A673 (cell line): ENCODE measurements around the gene TMEM184A. TPM values are rescaled to one million over a fixed set of nuclear protein-coding genes. Genes with fewer than 3 reads are reported as not detected.
A peak's percentile ranks its signal among the peaks of the same experiment; 100 is the strongest.

Experiments used
- BruUV-seq: library from RNA; stranded (reverse); fragments of 400-500 nt; replicated peaks from 2 replicates; lab custom pipeline; 2021; lab: Mats Ljungman, UMichigan
- CTCF ChIA-PET: fragments of 300-600 bp; sonication (Branson Sonifier 250); formaldehyde crosslinking; loops from one replicate; lab custom pipeline; 2022; ENCODE audit warnings: antibody characterized with exemption; lab: Charles Lee
- POLR2A ChIA-PET: fragments of 300-600 bp; sonication (Branson Sonifier 250); formaldehyde crosslinking; loops from one replicate; lab custom pipeline; 2022; ENCODE audit warnings: antibody characterized with exemption; ENCODE audit not compliant: low non-redundant PET; lab: Charles Lee
- DNase-seq: peaks from one replicate; pipeline ENCODE4 v3.0.0-alpha.2; 2015; ENCODE audit warnings: low spot score
- H3K27ac ChIP-seq: fragments of 200-600 bp; sonication (generic); 2 replicates; pipeline ENCODE4 v1.5.1; 2016; ENCODE audit warnings: mixed run types, low read depth, mild to moderate bottlenecking, mixed read lengths, antibody characterized with exemption, low read length; ENCODE audit not compliant: poor library complexity, severe bottlenecking
- H3K27me3 ChIP-seq: fragments of 200-600 bp; sonication (generic); replicated peaks from 2 replicates; pipeline ENCODE4 v1.6.1; 2017; ENCODE audit warnings: mixed run types, low read depth, mild to moderate bottlenecking, mixed read lengths, antibody characterized with exemption, low read length; ENCODE audit not compliant: insufficient read depth, poor library complexity
- H3K36me3 ChIP-seq: fragments of 200-600 bp; sonication (generic); 2 replicates; pipeline ENCODE4 v1.6.1; 2016; ENCODE audit warnings: mixed run types, mild to moderate bottlenecking, mixed read lengths, antibody characterized with exemption, low read length; ENCODE audit not compliant: insufficient read depth, poor library complexity, severe bottlenecking
- H3K4me1 ChIP-seq: fragments of 200-600 bp; sonication (generic); 2 replicates; pipeline ENCODE4 v1.6.1; 2017; ENCODE audit warnings: mixed run types, mild to moderate bottlenecking, mixed read lengths, antibody characterized with exemption, low read length; ENCODE audit not compliant: insufficient read depth, poor library complexity, severe bottlenecking
- H3K4me3 ChIP-seq: fragments of 200-600 bp; sonication (generic); 2 replicates; pipeline ENCODE4 v1.5.1; 2016; ENCODE audit warnings: low read depth, mixed run types, mild to moderate bottlenecking, mixed read lengths, low read length; ENCODE audit not compliant: poor library complexity, severe bottlenecking
- H3K9me3 ChIP-seq: fragments of 200-600 bp; sonication (generic); 2 replicates; pipeline ENCODE4 v1.6.1; 2016; ENCODE audit warnings: mixed run types, low read depth, mild to moderate bottlenecking, mixed read lengths, antibody characterized with exemption, low read length; ENCODE audit not compliant: poor library complexity, severe bottlenecking
- EZH2 ChIP-seq: fragments of 200-600 bp; sonication (generic); IDR thresholded peaks from 2 replicates; pipeline ENCODE4 v1.6.1; 2017; ENCODE audit warnings: borderline replicate concordance, low read depth, mild to moderate bottlenecking, mixed read lengths, antibody characterized with exemption, low read length; ENCODE audit not compliant: poor library complexity, severe bottlenecking
- intact Hi-C: fragments of 100-400 bp; cut with micrococcal nuclease; formaldehyde crosslinking; loops from one replicate; pipeline ENCODE4 v1.10.0; 2022; ENCODE audit not compliant: unreplicated experiment
- total RNA-seq: library from RNA; stranded (reverse); gene quantifications from 2 replicates; pipeline ENCODE4 v1.2.3, GENCODE V29; 2021
- TF ChIP-seq, protein P1 (sequence below): fragments of 300-800, 200-600 bp; sonication (generic); conservative IDR thresholded peaks from 2 replicates; pipeline ENCODE4 v1.5.1; 2017; ENCODE audit warnings: low read depth, mild to moderate bottlenecking, antibody characterized with exemption, low read length, moderate library complexity, mixed read lengths

The TMEM184A gene
- total RNA-seq, 1 experiment from 2014 or later, result not detected

DNA sequence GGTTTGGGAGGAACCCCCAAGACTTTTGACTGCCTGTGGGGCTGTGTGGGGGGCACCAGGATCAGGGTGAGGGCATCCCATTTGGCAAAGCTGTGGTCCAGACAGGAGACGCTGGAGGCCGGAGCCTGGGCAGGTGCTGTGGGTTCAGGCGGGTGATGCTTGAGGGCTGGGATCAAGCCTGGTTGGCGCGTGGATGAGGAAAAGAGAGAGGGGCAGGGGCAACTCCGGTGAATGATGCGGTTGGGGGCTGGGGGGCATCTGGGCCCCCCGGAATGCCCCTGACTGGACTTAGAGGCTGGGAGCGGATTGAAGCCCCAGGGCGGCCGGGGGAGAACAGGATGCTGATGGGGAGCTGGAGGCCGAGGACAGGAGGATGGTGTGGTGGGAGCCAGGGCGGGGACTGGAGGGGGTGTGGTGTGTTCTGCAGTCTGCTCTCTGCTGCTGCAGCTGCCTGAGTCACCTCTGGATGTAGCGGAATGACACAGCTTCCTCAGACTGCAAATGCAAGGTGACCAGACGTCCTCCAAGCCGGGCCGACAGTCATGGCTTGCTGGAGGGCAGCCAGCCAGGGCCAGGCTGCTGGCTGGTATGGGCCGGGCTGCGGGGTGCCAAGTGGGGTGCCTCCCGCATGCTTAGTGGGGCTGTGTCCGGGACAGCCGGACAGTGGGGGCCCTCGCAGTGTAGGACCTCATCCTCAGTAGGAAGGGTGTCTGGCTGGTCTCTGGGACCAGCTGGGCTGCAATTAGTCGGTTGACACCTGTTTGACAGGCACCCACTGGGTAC lies 22.3 kb downstream of the TMEM184A start:
- peaks cover 50% of the 10 kb centered on the region for H3K4me1 ChIP-seq
- ChIA-PET CTCF (no interaction called here), POLR2A (no interaction called here)
- H3K27me3 ChIP-seq, result no peaks in the 10 kb centered on the region
- DNase-seq, result peak; percentile 42
- H3K9me3 ChIP-seq, result no peaks in the 10 kb centered on the region
- H3K36me3 ChIP-seq, result no peaks in the 10 kb centered on the region
- TF ChIP-seq, protein P1, sequence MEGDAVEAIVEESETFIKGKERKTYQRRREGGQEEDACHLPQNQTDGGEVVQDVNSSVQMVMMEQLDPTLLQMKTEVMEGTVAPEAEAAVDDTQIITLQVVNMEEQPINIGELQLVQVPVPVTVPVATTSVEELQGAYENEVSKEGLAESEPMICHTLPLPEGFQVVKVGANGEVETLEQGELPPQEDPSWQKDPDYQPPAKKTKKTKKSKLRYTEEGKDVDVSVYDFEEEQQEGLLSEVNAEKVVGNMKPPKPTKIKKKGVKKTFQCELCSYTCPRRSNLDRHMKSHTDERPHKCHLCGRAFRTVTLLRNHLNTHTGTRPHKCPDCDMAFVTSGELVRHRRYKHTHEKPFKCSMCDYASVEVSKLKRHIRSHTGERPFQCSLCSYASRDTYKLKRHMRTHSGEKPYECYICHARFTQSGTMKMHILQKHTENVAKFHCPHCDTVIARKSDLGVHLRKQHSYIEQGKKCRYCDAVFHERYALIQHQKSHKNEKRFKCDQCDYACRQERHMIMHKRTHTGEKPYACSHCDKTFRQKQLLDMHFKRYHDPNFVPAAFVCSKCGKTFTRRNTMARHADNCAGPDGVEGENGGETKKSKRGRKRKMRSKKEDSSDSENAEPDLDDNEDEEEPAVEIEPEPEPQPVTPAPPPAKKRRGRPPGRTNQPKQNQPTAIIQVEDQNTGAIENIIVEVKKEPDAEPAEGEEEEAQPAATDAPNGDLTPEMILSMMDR, result no peak
- no peak for TF ChIP-seq EZH2
- BruUV-seq, result no TSS peak
- peak overlapping the region; percentile 41 for H3K27ac ChIP-seq
- intact Hi-C loops, result no loop called here
- H3K4me3 ChIP-seq, result no peak overlapping the region

DNA sequence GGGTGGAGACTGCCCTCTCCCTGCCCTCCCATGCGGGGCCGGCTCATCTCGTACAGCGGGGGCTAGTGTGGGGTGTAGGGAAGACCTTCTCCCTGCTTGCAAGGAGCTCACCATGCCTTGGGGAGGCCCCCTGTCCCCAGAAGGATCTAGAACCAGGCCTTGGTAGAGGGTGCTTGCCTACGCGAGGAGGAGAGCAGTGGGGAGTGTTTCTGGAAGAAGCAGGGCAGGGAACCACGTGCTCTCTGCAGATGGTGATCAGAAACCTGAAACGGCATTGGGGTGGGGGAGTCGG lies 22.8 kb downstream of the TMEM184A start:
- no TSS peak for BruUV-seq
- TF ChIP-seq EZH2, result no peak
- TF ChIP-seq, protein P1, result no peak
- intact Hi-C loops, result no loop called here
- Histone ChIP-seq H3K27me3 (no peaks in the 10 kb centered on the region), H3K4me3 (peak overlapping the region; percentile 52), H3K36me3 (no peaks in the 10 kb centered on the region), H3K27ac (peak overlapping the region; percentile 41), H3K9me3 (no peaks in the 10 kb centered on the region), H3K4me1 (peaks cover 49% of the 10 kb centered on the region)
- POLR2A ChIA-PET, result no interaction called here
- DNase-seq, result no peak
- CTCF ChIA-PET, result no interaction called here

DNA sequence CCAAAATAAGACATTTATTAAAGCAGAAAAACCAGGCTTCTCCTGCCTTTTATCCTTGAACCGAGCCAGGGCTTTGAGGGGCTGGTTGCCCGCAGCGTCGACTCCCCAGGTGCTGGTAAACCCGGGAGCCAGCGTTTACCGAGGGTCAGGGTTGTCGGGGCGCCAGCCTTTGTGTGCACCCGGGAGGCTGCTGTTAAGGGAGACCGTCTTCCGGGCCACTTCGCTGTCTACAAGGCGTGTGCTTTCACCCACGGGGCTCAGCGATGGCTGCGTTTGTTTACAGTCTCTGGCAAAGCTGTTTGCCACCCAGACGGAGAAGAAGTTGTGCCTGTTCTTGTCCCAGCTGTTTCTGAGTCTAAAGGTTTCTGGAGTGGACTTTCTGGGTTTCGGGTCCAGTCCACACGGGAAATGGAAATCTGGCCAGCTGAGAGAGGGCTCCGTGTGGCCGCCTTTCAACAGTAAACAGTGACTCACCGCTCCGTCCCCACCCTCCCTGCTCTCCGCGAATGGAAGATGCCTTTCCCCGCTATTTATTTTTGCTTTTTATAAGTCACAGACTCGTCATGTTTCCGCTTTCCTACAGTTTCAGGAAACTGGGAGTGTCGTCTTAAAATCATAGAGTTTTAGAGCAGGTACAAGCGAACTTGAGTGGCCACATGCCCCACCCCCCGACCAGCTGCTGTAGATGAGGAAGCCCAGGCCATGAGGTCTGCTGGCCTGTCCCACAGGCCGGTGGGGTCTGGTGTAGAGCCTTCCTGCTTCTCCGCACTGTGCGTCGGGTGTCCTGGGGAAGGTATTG lies 23.4 kb downstream of the TMEM184A start:
- ChIA-PET POLR2A (no interaction called here), CTCF (no interaction called here)
- Histone ChIP-seq H3K4me1 (peaks cover 44% of the 10 kb centered on the region), H3K36me3 (no peaks in the 10 kb centered on the region), H3K27me3 (no peaks in the 10 kb centered on the region), H3K4me3 (peak overlapping the region; percentile 52), H3K27ac (peak overlapping the region; percentile 41), H3K9me3 (no peaks in the 10 kb centered on the region)
- DNase-seq, result peak; percentile 73
- TSS peak; percentile 43 for BruUV-seq
- no peak for TF ChIP-seq EZH2
- TF ChIP-seq, protein P1, result no peak
- intact Hi-C loops, result no loop called here
